ENCODE measurements around the gene SLF2. TPM values are rescaled to one million over a fixed set of nuclear protein-coding genes. Genes with fewer than 3 reads are reported as not detected.
A peak's percentile ranks its signal among the peaks of the same experiment; 100 is the strongest.

SLF2 gene
- total and polyA plus RNA-seq, 4 donors = 5.6 to 38.3 (median 16.7) TPM

DNA sequence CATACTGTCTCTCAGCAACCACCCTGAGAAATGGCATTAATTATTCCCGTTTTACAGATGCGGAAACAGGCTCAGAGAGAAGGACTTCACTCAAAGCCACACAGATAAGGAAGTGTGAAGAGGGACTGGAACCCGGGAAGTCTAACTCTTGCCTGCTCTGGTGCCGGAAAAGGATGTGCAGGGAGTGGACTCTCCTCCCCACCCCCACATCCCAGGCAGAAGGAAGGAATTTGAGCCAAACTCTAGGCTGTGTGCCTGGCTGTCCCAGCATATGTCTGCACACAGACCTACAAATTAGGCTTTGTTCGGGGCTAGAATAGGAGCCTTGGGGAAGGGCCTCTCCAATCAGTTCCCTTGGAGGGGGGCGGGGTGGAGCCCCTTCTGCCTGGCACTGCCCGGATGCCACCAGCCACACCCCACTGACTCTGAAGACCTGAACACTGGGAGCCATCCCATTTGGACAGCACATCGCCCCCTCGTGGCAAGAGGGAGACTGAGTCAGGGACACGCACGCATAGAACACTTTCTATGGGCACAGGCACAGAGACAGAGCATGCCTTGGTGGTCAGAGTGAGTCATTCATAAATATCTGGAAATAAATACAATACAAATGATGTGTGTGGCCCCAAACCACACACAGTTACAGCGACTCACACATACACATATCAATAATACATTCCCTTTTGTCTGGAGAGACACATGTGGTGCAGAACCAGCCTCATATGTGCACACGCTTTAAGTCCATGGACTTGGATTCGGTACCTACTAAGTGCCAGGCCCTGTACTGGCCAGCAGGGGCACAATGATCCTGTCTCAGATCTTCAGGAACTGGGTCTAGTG, 100.0 kb downstream of the SLF2 start:
- Histone ChIP-seq H3K27me3 (ENCODE audit: control insufficient read depth in 1 of 2, insufficient read depth in 2 of 2, low read length in 1 of 2) (no peaks in the 10 kb centered on the region), H3K27ac (ENCODE audit: low read depth in 1 of 2, low read length in 2 of 2) (no peak overlapping the region), H3K9me3 (ENCODE audit: control insufficient read depth, low read length) (no peaks in the 10 kb centered on the region), H3K4me1 (ENCODE audit: control insufficient read depth in 1 of 2, insufficient read depth in 2 of 2, low read length in 2 of 2) (no peaks in the 10 kb centered on the region), H3K36me3 (ENCODE audit: control insufficient read depth in 1 of 2, insufficient read depth in 2 of 2, low read length in 1 of 2) (no peaks in the 10 kb centered on the region), H3K4me3 (ENCODE audit: low read length in 2 of 2) (no peak overlapping the region)
- 19 to 22% methylated on average over 13 to 14 of the region's 14 CpGs for WGBS, 2 donors
- ATAC-seq (ENCODE audit: low FRiP score) (peak; percentile 90), DNase-seq (peak; percentile 94 to 96)
- intact Hi-C loops (cut with DNase I) = loop anchor here in 1 of 2 donors (2.0 kb wide), 1 partner anchor 14 kb away; the partner anchor contains the start of gene LZTS2

DNA sequence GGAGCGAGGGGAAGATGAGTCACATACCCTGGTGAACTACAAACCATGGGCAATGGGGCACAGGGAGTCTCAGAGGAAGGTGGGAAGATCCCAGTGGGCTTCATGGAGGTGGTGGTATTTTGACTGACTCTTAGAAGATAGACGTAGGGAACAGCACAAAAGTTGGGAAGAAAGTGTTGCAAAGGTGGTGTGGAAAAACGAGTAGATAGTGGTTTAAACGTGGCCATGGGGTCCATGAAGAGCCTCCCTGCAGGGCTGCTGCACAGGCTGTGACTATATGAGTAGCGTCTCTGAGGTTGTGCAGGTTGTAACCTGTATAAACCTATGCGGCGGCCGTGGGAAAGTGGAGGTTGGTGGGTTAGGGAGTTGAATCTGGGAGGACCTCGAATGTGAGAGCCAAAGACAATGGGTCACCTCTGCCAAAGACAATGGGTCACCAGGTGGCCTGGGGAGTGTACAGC, 100.6 kb downstream of the SLF2 start:
- WGBS, 2 donors = 50 to 52% methylated on average over 9 of the region's 9 CpGs
- H3K27me3 ChIP-seq (ENCODE audit: control insufficient read depth in 1 of 2, insufficient read depth in 2 of 2, low read length in 1 of 2) = no peaks in the 10 kb centered on the region
- DNase-seq (no peak), ATAC-seq (ENCODE audit: low FRiP score) (no peak)
- no peaks in the 10 kb centered on the region for H3K4me1 ChIP-seq (ENCODE audit: control insufficient read depth in 1 of 2, insufficient read depth in 2 of 2, low read length in 2 of 2)
- no peaks in the 10 kb centered on the region for H3K9me3 ChIP-seq (ENCODE audit: control insufficient read depth, low read length)
- H3K36me3 ChIP-seq (ENCODE audit: control insufficient read depth in 1 of 2, insufficient read depth in 2 of 2, low read length in 1 of 2) = no peaks in the 10 kb centered on the region
- intact Hi-C loops (cut with DNase I) = loop anchor here in 1 of 2 donors (2.0 kb wide), 1 partner anchor 15 kb away; the partner anchor contains the start of gene LZTS2
- no peak overlapping the region for H3K4me3 ChIP-seq (ENCODE audit: low read length in 2 of 2)
- H3K27ac ChIP-seq (ENCODE audit: low read depth in 1 of 2, low read length in 2 of 2) = no peak overlapping the region

DNA sequence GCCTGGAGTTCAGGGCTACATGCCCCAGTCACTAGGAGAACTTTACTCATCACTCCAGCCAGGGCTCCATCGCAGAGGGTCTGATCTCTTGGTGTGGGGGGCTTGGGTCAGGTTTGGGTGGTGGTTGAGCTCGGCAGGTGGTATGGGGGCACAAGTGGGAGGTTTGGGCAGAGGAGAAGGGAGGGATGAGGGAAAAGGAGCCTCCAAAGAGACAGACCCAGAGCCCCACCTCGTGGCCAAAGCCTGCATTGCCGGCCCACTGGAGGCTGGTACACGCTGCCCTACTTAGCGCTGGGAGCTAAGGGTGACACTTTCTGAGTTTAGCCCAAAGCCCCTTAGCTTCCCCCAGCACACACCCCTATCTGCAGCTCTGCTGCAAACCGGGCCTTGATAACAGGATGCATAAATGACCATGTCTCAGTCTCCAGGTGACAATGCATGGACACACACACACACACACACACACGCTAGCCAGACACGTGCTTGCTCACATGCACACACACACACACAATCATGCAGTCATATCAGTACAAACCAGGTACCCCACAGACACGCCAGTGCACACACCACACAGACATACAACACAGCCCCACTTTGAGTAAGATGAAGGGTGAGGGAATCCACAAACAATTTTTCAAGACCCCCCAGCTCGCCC, 101.6 kb downstream of the SLF2 start:
- peak; percentile 86 for ATAC-seq (ENCODE audit: low FRiP score)
- Histone ChIP-seq H3K27me3 (ENCODE audit: control insufficient read depth in 1 of 2, insufficient read depth in 2 of 2, low read length in 1 of 2) (no peaks in the 10 kb centered on the region), H3K4me1 (ENCODE audit: control insufficient read depth in 1 of 2, insufficient read depth in 2 of 2, low read length in 2 of 2) (no peaks in the 10 kb centered on the region), H3K27ac (ENCODE audit: low read depth in 1 of 2, low read length in 2 of 2) (no peak overlapping the region), H3K36me3 (ENCODE audit: control insufficient read depth in 1 of 2, insufficient read depth in 2 of 2, low read length in 1 of 2) (no peaks in the 10 kb centered on the region), H3K4me3 (ENCODE audit: low read length in 2 of 2) (no peak overlapping the region), H3K9me3 (ENCODE audit: control insufficient read depth, low read length) (no peaks in the 10 kb centered on the region)
- WGBS, 2 donors = 18 to 19% methylated on average over 11 of the region's 11 CpGs
- intact Hi-C loops (cut with DNase I) = loop anchor here in 1 of 2 donors (1.0 kb wide), 1 partner anchor 20 kb away; no protein-coding TSS in a partner anchor
- DNase-seq = peak; percentile 84 to 96

Small RNA genes lying within 50 kb of the gene (microRNA-seq; reads per million reads assigned to microRNA genes)
- gene MIR608 = 0 reads per million in 2 donors

Other genes with a start within 250 kb of the SLF2 start
- gene PAX2, start 167.4 kb upstream of the SLF2 start, total RNA-seq = not detected
- not detected for gene PAX2, start 167.4 kb upstream of the SLF2 start, polyA plus RNA-seq
- gene SEMA4G, start 56.5 kb downstream of the SLF2 start, total RNA-seq = 1 to 10 TPM; 1.5 to 4.2 TPM
- 1 to 10 TPM; 2.1 to 7.5 TPM for gene SEMA4G, start 56.5 kb downstream of the SLF2 start, polyA plus RNA-seq
- gene MRPL43, start 74.5 kb downstream of the SLF2 start, total RNA-seq = 10 to 100 TPM; 38.9 to 59.8 TPM
- gene MRPL43, start 74.5 kb downstream of the SLF2 start, polyA plus RNA-seq = 100 to 1,000 TPM in 1 of 2 donors, 10 to 100 TPM in 1; 69.4 to 104 TPM
- gene TWNK, start 74.6 kb downstream of the SLF2 start, total RNA-seq = 1 to 10 TPM; 4.6 to 5.7 TPM
- gene TWNK, start 74.6 kb downstream of the SLF2 start, polyA plus RNA-seq = 1 to 10 TPM; 3.0 to 4.5 TPM
- gene LZTS2, start 86.8 kb downstream of the SLF2 start, total RNA-seq = 10 to 100 TPM; 94.0 to 95.3 TPM
- 100 to 1,000 TPM in 1 of 2 donors, 10 to 100 TPM in 1; 38.3 to 108 TPM for gene LZTS2, start 86.8 kb downstream of the SLF2 start, polyA plus RNA-seq
- 1 to 10 TPM; 1.1 to 1.6 TPM for gene PDZD7, start 118.2 kb downstream of the SLF2 start, total RNA-seq
- 1 to 10 TPM in 1 of 2 donors, under 1 TPM in 1; 0.97 to 3.9 TPM for gene PDZD7, start 118.2 kb downstream of the SLF2 start, polyA plus RNA-seq
- gene SFXN3, start 118.3 kb downstream of the SLF2 start, total RNA-seq = 100 to 1,000 TPM in 1 of 2 donors, 10 to 100 TPM in 1; 91.5 to 113 TPM
- gene SFXN3, start 118.3 kb downstream of the SLF2 start, polyA plus RNA-seq = 10 to 100 TPM; 42.6 to 97.1 TPM
- 10 to 100 TPM; 12.4 to 17.6 TPM for gene KAZALD1, start 149.0 kb downstream of the SLF2 start, total RNA-seq
- 10 to 100 TPM; 12.9 to 20.7 TPM for gene KAZALD1, start 149.0 kb downstream of the SLF2 start, polyA plus RNA-seq
- gene TLX1, start 218.3 kb downstream of the SLF2 start, total RNA-seq = not detected
- gene TLX1, start 218.3 kb downstream of the SLF2 start, polyA plus RNA-seq = under 1 TPM in 1 of 2 donors, not detected in 1; 0.13 TPM

Data from aorta (tissue), 5 donors.